AG04450 (cell line): Measurements from ENCODE around the gene MPRIP. TPM values are rescaled to one million over a fixed set of nuclear protein-coding genes. Genes with fewer than 3 reads are reported as not detected.

Experiments used
- CTCF ChIA-PET: fragments of 300-600, 350-600 bp; formaldehyde crosslinking; extraction: SDS; loops from one replicate; lab custom pipeline; 2022; ENCODE audit warnings: antibody characterized with exemption, inconsistent platforms; lab: Charles Lee
- POLR2A ChIA-PET: fragments of 350-600 bp; formaldehyde crosslinking; extraction: SDS; loops from one replicate; lab custom pipeline; 2021; ENCODE audit warnings: antibody characterized with exemption, inconsistent platforms; lab: Yijun Ruan, JAX
- DNase-seq: peaks from one replicate; pipeline ENCODE4 v3.0.0-alpha.2; 2011; ENCODE audit warnings: low read depth, low spot score
- H3K27ac ChIP-seq: one replicate; pipeline ENCODE4 v1.5.1; 2012; ENCODE audit warnings: low read depth, low read length, control low read depth
- H3K27me3 ChIP-seq: one replicate; pipeline ENCODE4 v1.6.0; 2012; ENCODE audit warnings: low read length; ENCODE audit not compliant: control insufficient read depth, insufficient read depth
- H3K4me3 ChIP-seq: 2 replicates; pipeline ENCODE4 v1.5.1; 2011; ENCODE audit warnings: mild to moderate bottlenecking, low read depth, low read length, control low read depth
- H3K9me3 ChIP-seq: 2 replicates; pipeline ENCODE4 v1.5.1; 2012; ENCODE audit warnings: low read length; ENCODE audit not compliant: control insufficient read depth, insufficient read depth
- polyA plus RNA-seq: library from polyadenylated mRNA; depleted of rRNA; stranded (reverse); fragments of >200 nt; gene quantifications from 2 replicates; pipeline ENCODE4 v1.2.3, GENCODE V29; 2011
- TF ChIP-seq, protein P1 (sequence below): IDR thresholded peaks from 2 replicates; pipeline ENCODE4 v1.5.1; 2011; ENCODE audit warnings: low read depth, low read length, control low read depth, inconsistent platforms

MPRIP gene
- polyA plus RNA-seq, 1 experiment: 95.0 TPM

DNA sequence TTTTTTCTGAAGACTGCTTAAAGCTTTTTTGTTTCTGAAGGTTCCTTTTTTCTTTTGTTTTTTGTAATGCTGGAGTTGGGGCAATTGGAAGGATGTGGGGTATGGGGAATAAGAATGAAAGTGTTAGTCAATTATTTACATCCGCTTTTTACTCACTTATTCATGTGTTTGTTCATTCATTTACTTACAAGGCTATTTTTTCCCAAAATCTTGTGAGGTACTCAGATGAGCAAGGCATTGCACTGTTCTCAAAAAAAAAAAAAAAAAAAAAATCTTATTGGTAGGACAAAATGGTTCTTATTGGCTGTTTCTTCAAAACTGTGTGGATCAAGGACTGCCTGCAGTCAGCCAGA is 108.2 kb downstream of the MPRIP start:
- peak overlapping the region; percentile 33 for H3K27ac ChIP-seq
- no peak overlapping the region for H3K4me3 ChIP-seq
- CTCF ChIA-PET: interaction anchor here (0.6 kb wide), 1 partner anchor 85 kb away, joined by 3 read pairs; no protein-coding TSS in a partner anchor
- H3K9me3 ChIP-seq: no peaks in the 10 kb centered on the region
- no peak for DNase-seq
- POLR2A ChIA-PET: no interaction called here
- no peaks in the 10 kb centered on the region for H3K27me3 ChIP-seq
- TF ChIP-seq, protein P1, sequence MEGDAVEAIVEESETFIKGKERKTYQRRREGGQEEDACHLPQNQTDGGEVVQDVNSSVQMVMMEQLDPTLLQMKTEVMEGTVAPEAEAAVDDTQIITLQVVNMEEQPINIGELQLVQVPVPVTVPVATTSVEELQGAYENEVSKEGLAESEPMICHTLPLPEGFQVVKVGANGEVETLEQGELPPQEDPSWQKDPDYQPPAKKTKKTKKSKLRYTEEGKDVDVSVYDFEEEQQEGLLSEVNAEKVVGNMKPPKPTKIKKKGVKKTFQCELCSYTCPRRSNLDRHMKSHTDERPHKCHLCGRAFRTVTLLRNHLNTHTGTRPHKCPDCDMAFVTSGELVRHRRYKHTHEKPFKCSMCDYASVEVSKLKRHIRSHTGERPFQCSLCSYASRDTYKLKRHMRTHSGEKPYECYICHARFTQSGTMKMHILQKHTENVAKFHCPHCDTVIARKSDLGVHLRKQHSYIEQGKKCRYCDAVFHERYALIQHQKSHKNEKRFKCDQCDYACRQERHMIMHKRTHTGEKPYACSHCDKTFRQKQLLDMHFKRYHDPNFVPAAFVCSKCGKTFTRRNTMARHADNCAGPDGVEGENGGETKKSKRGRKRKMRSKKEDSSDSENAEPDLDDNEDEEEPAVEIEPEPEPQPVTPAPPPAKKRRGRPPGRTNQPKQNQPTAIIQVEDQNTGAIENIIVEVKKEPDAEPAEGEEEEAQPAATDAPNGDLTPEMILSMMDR: no peak

DNA sequence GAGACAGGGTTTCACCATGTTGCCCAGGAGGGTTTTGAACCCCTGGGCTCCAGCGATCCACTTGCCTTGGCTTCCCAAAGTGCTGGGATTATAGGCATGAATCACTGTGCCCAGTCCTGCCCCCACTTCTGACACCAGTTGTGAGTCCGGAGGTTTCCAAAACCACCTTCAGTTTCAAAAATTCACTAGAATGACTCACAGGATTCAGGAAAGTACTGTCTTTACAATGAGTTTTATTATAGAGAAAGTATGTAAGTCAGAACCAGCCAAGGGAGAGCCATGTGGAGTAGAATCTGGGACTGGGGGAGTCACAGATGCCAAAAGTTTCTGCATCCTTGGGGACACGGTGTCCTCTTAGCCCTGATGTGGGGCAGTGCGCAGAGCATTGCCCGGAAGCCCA is 108.8 kb downstream of the MPRIP start:
- no peak overlapping the region for H3K4me3 ChIP-seq
- ChIA-PET POLR2A (no interaction called here), CTCF (interaction anchor here (0.6 kb wide), 1 partner anchor 84 kb away, joined by 3 read pairs; no protein-coding TSS in a partner anchor)

GRCh38 chr17:17151541-17151940 is 109.3 kb downstream of the MPRIP start:
- DNase-seq: no peak
- TF ChIP-seq, protein P1: no peak
- POLR2A ChIA-PET: no interaction called here
- no peak overlapping the region for H3K4me3 ChIP-seq
- no peaks in the 10 kb centered on the region for H3K9me3 ChIP-seq
- peak overlapping the region; percentile 78 for H3K27ac ChIP-seq
- CTCF ChIA-PET: interaction anchor here (1.6 to 2.0 kb wide), 2 partner anchors 10 to 154 kb away, joined by 5 to 12 read pairs; no protein-coding TSS in a partner anchor
- H3K27me3 ChIP-seq: no peaks in the 10 kb centered on the region

More for the DNA sequence above, 108.8 kb downstream of the MPRIP start:
- H3K9me3 ChIP-seq: no peaks in the 10 kb centered on the region
- TF ChIP-seq, protein P1: no peak
- peak overlapping the region; percentile 78 for H3K27ac ChIP-seq
- H3K27me3 ChIP-seq: no peaks in the 10 kb centered on the region
- DNase-seq: peak; percentile 29

DNA sequence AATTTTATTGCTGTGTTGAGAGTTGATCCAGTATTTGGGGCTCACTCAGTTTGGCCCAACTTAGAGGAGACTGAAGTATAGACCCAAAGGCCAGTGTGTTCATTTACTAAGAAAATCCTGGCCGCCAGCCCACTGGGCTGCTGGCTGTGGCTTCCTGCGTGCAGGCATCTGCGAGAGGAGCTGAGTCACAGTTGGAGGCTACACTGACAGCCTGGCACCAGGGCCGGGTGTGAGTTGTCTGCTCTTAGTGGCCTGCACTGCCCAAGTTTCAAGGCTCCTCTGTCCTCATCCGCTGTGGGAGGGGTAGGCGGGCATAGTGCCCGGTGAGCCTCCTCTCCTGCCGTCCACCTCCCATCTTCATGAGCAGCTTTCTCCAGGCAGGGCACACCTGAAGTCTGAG is 109.7 kb downstream of the MPRIP start:
- Histone ChIP-seq H3K27me3 (no peaks in the 10 kb centered on the region), H3K27ac (peak overlapping the region; percentile 78), H3K4me3 (no peak overlapping the region), H3K9me3 (no peaks in the 10 kb centered on the region)
- TF ChIP-seq, protein P1: no peak
- peak; percentile 72 for DNase-seq
- CTCF ChIA-PET: interaction anchor here (1.6 to 2.0 kb wide), 2 partner anchors 10 to 154 kb away, joined by 5 to 12 read pairs; no protein-coding TSS in a partner anchor
- POLR2A ChIA-PET: no interaction called here

GRCh38 chr17:17152385-17152784 is 110.1 kb downstream of the MPRIP start:
- peak overlapping the region; percentile 70 for H3K27ac ChIP-seq
- no peaks in the 10 kb centered on the region for H3K9me3 ChIP-seq
- CTCF ChIA-PET: interaction anchor here (1.6 to 2.0 kb wide), 2 partner anchors 11 to 155 kb away, joined by 5 to 12 read pairs; no protein-coding TSS in a partner anchor
- no peak for DNase-seq
- H3K27me3 ChIP-seq: no peaks in the 10 kb centered on the region
- TF ChIP-seq, protein P1: no peak
- POLR2A ChIA-PET: no interaction called here
- no peak overlapping the region for H3K4me3 ChIP-seq
